HG03095 (cell line): ENCODE measurements around the gene ABCA12.
A peak's percentile ranks its signal among the peaks of the same experiment; 100 is the strongest.
"Not testable (repeated sequence)": the region's sequence is repeated elsewhere in the genome, so short reads cannot be mapped to it uniquely, and the experiment has no call there.

Experiments used
- ATAC-seq: cut with Tn5 transposase; IDR thresholded peaks from one replicate; pipeline ENCODE4 v1.9.1; 2021; ENCODE audit warnings: moderate library complexity; ENCODE audit not compliant: unreplicated experiment

ABCA12 gene, protein sequence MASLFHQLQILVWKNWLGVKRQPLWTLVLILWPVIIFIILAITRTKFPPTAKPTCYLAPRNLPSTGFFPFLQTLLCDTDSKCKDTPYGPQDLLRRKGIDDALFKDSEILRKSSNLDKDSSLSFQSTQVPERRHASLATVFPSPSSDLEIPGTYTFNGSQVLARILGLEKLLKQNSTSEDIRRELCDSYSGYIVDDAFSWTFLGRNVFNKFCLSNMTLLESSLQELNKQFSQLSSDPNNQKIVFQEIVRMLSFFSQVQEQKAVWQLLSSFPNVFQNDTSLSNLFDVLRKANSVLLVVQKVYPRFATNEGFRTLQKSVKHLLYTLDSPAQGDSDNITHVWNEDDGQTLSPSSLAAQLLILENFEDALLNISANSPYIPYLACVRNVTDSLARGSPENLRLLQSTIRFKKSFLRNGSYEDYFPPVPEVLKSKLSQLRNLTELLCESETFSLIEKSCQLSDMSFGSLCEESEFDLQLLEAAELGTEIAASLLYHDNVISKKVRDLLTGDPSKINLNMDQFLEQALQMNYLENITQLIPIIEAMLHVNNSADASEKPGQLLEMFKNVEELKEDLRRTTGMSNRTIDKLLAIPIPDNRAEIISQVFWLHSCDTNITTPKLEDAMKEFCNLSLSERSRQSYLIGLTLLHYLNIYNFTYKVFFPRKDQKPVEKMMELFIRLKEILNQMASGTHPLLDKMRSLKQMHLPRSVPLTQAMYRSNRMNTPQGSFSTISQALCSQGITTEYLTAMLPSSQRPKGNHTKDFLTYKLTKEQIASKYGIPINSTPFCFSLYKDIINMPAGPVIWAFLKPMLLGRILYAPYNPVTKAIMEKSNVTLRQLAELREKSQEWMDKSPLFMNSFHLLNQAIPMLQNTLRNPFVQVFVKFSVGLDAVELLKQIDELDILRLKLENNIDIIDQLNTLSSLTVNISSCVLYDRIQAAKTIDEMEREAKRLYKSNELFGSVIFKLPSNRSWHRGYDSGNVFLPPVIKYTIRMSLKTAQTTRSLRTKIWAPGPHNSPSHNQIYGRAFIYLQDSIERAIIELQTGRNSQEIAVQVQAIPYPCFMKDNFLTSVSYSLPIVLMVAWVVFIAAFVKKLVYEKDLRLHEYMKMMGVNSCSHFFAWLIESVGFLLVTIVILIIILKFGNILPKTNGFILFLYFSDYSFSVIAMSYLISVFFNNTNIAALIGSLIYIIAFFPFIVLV (N-terminal part only)

DNA sequence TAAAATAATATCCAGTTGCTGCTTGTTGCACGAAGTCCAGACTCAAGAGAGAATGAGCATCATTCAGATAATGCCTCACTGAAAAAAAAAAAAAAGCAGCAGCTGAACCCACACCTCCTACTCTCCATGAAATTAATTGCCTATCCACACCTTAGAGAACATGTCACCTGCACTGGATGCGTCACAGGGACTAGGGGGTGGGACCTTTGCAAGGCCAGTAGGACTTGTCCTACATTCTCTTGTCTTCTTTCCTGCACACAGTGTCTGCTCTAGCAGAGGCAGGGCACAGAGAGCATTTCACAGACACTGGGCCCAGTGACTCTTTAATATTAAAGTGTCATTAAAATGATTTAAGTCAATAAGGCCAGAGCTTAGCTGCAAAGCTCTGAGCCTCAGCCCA, at the start of gene ABCA12:
TSS of gene ABCA12 (minus strand) at position 148 of the 400 bp plus-strand sequence. CDS start 418 bp downstream, outside the sequence.
- no peak for ATAC-seq

DNA sequence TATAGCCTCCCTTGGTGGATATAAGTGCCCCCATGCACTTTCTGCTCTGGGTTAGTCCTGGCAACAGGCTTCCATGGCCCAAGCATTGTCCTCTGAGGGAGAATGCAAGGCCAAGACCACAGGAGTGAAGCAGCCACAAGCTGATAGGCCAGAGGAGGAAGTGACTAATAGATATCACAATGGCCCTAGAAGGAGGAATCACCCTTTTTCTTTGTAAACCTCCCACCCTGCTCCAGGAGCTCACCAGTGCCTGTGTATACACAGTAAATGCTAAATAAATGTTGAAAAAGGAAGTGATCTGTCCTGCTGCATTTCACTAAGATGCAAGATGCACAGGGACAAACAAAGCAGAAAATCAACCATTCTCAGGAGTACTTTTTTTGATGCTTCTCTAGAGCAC, 49.7 kb upstream of the ABCA12 start:
- no peak for ATAC-seq

DNA sequence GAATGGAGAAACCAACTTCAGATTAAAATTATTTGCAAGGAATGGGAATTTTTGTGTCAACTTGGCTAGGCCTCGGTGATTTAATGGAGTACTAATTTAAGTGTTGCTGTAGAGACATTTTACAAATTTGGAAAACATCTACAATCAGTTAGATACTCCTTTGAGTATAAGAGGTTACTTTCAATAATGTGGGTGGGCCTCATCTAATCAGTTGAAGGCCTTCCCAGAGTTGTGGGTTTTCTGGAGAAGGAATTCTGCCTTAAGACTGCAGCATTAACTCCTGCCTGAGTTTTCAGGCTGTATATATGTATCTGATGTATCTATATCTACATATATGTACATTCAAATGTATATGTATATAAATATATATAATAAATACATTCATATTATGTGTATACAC, 47.6 kb upstream of the ABCA12 start:
- ATAC-seq, result no peak

DNA sequence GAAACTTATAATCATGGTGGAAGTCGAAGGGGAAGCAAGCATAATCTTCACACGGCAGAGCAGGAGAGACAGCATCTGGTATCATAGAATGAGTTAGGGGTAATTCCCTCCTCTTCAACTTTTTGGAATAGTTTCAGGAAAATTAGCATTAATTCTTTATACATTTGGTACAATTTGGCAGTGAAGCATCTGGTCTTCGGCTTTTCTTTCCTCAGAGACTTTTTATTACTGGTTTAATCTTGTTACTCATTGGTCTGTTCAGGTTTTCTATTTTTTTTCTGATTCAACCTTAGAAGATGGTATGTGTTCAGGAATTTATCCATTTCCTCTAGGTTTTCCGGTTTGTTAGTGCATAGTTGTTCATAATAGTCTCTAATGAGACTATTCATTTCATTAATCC, 39.7 kb upstream of the ABCA12 start:
- ATAC-seq, result no peak

DNA sequence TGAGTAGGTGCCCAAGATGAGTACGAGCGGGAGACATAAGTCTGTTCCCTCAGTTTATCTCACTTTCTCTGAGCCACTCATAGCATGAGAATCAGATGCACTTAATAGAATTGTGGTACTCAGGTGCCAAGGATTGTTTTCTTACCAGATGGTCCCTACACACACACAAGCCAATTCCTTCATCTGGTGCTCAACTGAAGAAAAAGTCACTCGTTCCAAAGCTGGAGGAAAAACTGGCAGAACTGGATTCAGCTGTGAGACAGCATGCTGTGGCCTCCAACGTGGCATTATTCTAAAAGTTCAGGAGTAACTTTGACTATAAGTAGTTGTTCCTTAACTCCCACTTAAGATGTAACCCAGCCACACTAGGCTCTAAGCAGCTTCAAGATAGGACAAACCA, 33.4 kb upstream of the ABCA12 start:
- no peak for ATAC-seq

DNA sequence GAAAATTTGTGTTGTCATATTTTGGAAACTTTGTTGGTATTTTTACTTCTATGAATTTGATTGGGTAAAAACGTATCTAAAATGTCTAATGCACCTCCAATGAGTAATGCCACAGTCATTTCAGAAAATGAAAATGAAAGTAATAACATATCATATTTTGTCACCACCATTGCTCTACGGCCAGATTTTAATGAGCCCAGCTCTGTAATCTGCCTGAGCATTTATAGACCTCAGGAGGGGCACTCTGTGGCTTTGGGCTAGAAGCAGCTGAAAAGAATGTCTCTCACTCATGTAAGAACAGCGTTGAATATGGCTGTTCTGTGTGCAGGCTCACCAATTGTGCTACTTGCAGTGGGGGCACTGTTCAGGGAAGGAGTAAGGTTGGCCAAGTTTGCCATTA, 32.7 kb upstream of the ABCA12 start:
- peak; percentile 62 for ATAC-seq

DNA sequence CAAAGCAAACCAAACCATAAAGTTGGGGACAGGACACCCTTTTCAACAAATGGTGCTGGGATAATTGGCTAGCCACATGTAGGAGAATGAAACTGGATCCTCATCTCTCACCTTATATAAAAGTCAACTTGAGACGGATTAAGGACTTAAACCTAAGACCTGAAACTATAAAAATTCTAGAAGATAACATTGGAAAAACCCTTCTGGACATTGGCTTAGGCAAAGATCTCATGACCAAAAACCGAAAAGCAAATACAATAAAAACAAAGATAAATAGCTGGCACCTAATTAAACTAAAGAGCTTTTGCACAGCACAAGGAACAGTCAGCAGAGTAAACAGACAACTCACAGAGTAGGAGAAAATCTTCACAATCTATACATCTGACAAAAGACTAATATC, 28.1 kb upstream of the ABCA12 start:
- ATAC-seq, result not testable (repeated sequence)

DNA sequence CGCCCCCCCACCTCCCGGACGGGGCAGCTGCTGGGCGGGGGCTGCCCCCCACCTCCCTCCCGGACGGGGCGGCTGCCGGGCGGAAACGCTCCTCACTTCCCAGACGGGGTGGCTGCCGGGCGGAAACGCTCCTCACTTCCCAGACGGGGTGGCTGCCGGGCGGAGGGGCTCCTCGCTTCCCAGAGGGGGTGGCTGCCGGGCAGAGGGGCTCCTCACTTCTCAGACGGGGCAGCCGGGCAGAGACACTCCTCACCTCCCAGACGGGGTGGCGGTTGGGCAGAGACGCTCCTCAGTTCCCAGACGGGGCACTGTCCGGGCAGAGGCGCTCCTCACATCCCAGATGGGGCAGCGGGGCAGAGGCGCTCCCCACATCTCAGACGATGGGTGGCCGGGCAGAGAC, 24.9 kb upstream of the ABCA12 start:
- ATAC-seq, result not testable (repeated sequence)

DNA sequence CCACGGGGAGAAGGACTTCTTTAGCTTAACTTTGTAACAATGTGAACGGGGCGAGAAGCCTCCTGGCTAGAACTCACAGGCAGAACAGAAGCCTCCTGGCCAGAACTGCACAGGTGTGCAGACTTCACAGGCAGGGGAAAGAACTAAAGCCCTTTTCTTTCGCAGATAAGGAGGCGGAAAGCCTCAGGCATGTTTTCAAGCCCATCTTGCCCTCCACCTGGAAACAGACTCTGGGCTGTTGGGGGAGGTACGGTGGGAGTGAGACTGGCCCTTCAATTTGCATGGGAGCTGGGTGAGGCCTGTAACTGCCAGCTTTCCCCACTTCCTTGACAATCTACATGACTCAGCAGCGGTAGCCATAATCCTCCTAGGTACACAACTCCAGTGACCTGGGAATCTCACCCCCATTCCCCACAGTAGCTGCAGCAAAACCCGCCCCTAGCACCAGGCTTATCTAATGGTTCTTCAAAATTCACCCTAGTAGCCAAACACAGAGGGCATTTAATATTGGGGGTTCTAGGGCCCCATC, 22.9 kb upstream of the ABCA12 start:
- ATAC-seq, result no peak

DNA sequence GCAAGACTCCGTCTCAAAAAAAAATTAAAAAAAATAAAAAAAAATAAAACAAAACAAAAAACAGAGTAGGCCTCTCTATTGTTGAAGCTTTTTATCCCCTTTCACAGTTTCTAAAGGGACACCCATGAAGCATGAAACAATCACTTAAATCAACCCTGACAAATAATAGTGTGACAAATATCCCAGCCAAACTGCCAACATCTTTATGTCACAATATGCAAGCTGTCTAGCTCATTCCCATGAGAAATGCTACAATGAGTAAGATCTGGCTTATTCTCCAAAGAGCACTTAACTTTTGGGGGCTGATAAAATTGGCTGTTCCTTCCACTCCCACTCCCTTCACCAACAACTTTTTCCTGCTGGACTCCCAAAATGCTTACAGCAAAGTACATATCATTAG, 21.7 kb upstream of the ABCA12 start:
- no peak for ATAC-seq

DNA sequence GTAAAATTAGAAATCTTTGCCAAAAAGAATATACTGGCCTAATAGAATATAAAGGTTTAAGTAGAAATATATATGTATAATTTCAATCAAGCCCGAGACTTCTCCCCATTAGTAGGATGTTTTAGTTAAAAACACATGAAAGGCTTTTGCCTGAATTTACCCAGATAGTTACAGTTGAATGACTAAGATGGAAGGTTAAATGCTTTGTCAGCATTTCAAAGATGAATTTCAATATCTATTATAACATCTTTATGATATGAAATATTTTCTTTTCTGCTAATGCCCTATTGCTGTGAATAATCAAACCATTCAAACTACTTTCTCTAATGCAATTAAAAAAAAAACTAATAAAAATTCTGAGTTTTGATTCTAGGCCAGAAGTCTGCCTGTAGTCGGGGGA, 18.0 kb upstream of the ABCA12 start:
- no peak for ATAC-seq

DNA sequence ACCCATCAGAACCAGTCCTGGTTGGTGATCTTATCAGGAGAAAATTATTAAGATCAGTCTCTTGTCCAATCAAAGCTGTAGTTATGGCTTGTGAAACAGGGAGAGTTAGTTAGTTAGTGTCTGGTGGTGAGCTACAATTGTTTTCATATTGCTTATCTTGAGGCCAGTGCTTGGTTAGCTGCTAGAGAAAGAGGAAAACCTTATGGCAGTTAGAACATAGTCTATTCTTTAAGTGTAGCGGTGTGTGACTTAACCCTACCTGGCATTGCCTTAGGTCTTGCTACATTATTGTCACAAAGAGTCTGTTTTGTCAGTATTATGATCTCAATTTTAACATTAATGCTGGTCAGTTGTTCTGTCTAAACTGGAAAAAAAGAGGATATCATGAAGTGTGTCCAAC, 11.5 kb upstream of the ABCA12 start:
- no peak for ATAC-seq

DNA sequence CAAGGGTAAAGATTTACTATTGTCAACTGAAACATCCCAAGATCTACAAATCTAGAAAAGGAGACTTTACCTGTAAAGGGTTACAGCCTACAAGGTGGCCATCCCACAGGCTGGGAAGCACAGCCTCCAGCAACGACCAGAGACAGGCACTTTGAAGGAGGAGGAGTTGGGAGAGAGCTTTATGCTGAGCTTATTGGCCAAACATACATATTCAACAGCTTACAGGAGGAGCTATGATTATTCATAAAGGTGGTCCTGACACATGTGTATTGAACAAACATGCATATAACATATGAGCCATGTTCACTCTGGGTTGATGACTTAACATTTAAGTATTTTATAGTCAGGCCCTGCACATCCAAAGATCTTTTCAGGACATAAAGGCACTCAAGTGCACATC, 11.1 kb upstream of the ABCA12 start:
- ATAC-seq, result no peak

DNA sequence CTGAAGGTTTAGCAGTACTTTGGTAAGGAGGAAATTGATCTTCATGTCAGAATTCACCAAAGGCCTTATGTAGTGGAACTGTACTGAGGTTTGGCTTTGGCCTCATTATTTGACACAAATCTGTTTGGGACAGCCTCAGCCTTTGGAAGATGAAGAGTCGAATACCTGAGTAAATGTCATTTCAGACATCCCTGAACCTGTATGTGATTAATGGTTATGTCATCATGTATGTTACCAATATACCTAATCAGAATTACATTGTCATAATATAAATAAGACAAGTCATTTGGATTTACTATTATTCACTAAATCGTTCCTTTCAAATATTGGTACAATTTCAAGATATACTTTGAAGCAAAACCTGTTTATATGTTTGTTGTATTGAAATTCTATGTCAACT, 10.6 kb upstream of the ABCA12 start:
- no peak for ATAC-seq

DNA sequence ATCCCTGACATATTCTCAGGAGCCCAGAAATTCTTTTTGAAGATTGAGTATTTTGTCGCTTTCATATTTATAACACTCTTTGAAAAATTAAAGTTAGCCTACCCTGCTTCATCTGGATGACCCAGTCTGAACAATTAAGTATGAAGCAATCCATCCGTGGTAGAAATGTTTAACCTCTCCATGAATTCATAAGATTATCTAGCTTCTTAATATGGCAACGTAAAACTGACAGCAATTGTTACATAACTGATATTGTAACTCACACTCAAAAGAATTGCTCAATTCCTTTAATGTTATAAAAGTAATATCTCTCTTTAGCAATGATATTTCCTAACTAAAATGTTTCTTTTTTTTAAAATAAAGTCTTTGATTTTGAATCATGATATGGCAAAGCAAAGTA, 7.2 kb upstream of the ABCA12 start:
- no peak for ATAC-seq

DNA sequence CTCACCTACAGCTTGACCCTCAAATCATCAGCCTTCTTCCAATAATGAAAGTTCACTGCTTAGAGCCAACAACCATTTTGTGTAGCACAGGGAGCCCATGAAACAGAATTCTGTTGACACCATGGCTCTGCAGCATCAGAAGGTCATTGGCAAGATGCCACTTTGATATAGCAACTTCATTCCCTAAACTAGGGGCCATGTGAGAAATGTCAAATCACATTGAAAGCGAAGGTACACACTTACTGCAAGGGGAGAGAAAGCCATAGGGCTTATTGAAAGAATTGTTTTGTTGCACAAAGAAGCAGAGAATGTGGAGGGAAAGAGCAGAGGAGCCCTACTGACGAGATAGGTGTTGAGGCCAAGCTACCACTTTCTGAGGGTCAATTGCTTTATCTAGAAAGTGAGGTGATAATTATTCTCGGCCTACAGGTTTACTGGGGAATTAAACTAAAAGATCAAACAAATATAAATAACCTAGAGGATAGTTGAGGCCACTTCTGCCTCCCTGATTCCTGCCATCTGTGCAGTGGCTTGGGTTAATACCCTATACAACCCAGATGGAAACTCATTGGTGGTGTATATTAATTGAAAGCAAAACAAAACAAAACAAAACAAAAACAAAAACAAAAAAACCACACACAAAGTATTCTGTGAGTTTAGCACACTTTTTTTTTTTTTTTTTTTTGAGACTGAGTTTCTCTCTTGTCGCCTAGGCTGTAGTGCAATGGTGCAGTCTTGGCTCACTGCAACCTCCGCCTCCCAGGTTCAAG, 5.9 kb upstream of the ABCA12 start:
- no peak for ATAC-seq

DNA sequence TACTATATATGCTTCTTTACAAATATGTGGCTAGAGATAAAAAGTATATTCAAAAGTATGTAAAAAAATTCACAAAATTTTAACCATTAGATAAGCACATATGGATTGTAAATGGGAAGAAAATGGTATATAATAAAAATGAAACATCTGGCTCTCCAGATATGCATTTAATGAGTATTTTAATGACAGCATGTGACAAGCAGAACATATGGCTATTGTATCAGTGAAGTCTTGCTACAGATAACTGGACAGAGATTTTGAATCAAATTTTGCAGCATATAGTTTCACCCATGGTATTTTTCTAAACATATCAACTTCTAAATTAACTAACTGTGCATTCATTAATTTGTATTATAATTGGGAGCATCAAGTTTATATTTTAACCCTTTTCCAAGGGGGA, 5.0 kb upstream of the ABCA12 start:
- ATAC-seq, result no peak

DNA sequence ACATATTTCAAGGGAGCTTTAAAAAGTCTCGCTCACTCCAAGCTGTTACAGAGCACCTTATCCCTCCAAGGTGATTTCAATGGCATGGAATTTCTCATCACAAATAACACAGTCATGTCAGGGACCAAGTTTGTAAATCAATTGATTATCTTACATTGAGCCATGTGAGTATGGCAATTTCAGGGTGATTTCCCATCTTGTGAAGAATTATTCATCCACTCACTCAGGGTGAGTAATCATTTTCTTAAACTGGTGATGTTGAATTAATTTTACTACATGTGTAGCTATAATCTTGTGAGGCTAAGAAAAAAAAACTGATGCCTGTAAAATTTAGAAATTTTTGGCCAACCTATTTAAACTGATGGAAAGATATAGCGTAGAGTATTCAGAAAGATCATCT, 3.3 kb upstream of the ABCA12 start:
- no peak for ATAC-seq

DNA sequence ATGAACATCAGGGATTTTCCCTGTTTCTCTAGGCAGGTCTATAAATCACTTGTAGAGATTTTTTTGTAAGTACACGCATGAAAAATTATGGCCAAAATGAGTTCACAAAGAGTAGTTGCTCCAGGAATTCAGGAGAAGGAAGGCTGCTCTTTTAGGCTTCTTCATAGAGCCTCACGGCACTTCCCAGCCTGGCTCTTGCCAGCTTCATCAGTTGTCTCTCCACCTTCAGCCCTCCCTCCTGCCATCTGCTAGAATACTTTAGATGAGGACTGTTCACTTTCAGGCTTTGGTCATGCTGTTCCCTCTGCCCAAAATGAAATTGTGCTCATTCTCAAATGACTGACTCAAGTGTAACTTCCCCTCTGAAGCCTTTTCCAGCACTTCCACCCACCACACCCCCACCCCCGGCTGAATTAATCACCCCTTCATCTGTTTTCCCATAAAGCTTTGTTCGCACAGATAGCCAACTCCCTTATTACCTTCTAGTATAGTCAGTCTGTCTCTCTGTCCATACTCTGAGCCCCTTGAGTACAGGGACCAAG, 1.8 kb upstream of the ABCA12 start:
- ATAC-seq, result no peak

DNA sequence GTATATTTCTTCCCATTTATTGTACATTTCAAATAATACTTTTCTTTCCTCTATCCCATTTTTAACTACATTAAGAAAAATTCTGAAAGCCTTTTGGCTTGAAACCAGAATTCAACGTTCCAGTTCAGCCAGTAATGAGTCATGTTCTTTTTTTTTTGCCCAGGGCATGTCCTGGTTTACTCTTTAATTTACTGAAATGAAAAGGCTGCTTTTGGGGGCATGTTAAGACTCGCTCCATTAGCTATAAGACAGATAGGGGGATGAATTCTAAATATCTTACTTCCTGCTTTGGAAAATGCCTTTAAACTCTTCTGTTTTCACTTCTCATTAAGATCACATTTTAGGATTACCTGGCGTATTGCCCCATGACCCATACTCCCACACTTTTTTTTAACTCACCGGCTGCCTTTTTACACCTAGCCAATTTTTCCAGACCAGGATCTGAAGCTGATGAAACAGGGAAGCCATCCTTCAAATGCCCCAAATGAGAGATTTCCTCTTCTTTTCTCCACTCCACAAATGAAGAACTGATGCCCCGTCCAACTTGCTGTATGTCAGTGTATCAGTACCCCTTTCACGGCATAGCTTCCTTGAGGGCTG, 585 bp downstream of the ABCA12 start:
- ATAC-seq, result no peak
